ENCODE results near the gene GPX3.

The GPX3 gene

DNA sequence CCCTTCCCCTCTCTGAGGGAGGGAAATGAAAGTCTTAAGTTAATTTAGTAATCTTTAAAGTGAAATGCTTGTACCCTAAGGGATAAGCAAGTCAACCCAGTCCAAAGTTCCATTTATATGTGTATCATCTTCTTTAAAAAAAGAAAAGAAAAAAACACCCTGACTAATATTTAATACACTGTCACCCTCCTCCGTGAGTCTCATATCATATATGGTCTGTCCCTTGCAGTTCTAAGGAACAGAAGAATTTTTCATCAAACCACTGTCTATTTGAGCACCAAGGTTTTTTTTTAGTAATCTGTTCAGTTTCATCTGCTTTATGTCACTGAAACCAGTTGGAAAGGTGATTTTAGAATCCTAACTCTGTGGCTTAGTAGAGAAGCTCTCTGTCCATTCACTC is 45.2 kb downstream of the GPX3 start:
- no peak for DNase-seq (ENCODE audit: low read depth)
- no peak overlapping the region for H3K4me3 ChIP-seq (ENCODE audit: low read depth, low read length)
- TF ChIP-seq, protein P1, sequence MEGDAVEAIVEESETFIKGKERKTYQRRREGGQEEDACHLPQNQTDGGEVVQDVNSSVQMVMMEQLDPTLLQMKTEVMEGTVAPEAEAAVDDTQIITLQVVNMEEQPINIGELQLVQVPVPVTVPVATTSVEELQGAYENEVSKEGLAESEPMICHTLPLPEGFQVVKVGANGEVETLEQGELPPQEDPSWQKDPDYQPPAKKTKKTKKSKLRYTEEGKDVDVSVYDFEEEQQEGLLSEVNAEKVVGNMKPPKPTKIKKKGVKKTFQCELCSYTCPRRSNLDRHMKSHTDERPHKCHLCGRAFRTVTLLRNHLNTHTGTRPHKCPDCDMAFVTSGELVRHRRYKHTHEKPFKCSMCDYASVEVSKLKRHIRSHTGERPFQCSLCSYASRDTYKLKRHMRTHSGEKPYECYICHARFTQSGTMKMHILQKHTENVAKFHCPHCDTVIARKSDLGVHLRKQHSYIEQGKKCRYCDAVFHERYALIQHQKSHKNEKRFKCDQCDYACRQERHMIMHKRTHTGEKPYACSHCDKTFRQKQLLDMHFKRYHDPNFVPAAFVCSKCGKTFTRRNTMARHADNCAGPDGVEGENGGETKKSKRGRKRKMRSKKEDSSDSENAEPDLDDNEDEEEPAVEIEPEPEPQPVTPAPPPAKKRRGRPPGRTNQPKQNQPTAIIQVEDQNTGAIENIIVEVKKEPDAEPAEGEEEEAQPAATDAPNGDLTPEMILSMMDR (IDR thresholded peaks at IDR 0.05; ENCODE audit: low read depth, low read length, missing control alignments) = no peak
- in situ Hi-C loops (cut with HindIII; ENCODE audit: low sequenced_read_pairs) = no loop called here

DNA sequence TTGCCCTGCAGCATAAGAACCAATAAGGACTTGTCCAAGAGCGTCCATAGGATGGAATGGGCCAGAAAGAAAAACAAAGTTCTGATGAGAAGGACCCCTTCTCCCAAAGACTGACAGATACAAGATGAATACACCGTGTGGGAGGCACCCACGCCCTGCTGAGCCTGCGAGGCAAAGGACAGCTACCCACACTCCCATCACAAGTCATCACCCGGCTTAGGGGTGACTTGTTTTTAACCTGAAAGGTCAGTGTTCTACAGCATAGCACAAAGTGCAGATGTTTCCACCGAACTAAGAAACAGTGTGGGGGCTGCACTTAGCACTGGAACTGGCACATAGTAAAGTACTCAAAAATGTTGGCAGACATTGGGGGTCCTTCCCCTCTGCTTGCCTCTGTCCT is 46.5 kb downstream of the GPX3 start:
- TF ChIP-seq, protein P1 (IDR thresholded peaks at IDR 0.05; ENCODE audit: low read depth, low read length, missing control alignments) = no peak
- in situ Hi-C loops (cut with HindIII; ENCODE audit: low sequenced_read_pairs) = no loop called here
- no peak for DNase-seq (ENCODE audit: low read depth)
- no peak overlapping the region for H3K4me3 ChIP-seq (ENCODE audit: low read depth, low read length)

GRCh38 chr5:151067632-151068432 is 47.4 kb downstream of the GPX3 start:
- no peak for DNase-seq (ENCODE audit: low read depth)
- in situ Hi-C loops (cut with HindIII; ENCODE audit: low sequenced_read_pairs) = no loop called here
- H3K4me3 ChIP-seq (ENCODE audit: low read depth, low read length) = no peak overlapping the region
- TF ChIP-seq, protein P1 (IDR thresholded peaks at IDR 0.05; ENCODE audit: low read depth, low read length, missing control alignments) = no peak

DNA sequence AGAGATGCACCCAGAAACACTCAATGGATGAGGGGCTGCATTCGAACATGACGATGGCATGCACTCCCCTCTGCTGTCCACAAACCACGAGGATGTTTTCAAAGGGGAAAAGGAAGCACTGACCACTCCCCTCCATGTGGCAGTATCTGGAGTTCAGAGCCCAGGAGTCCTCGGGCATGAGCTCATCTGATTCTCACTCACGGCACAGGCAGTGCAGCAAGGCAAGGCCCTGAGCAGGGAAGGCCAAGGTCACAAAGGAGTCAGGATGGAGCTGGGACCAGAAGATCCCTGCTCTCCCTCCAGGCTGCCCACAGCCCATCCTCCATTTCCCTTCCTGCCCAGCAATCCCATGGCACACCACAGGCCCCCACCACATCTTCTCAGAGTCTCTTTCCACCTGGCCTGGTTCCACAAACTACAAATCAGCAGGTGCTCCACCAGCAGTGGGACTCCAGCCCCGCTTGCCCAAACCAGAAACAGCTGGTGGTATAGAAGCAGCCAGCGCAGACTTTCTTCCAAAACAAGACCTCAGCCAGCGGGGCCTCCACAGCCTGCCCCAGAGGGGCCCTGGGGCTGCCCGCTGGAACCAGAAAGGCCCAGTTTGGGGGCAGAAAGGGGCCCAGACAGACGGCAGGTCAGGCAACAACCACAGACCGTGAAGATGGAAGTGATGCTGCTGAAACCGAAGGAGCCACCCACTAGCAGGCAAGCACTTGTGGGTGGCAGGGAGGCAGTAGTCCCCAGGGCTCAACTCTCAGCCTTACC is 48.2 kb downstream of the GPX3 start:
- DNase-seq (ENCODE audit: low read depth) = no peak
- TF ChIP-seq, protein P1 (IDR thresholded peaks at IDR 0.05; ENCODE audit: low read depth, low read length, missing control alignments) = no peak
- in situ Hi-C loops (cut with HindIII; ENCODE audit: low sequenced_read_pairs) = no loop called here
- no peak overlapping the region for H3K4me3 ChIP-seq (ENCODE audit: low read depth, low read length)

DNA sequence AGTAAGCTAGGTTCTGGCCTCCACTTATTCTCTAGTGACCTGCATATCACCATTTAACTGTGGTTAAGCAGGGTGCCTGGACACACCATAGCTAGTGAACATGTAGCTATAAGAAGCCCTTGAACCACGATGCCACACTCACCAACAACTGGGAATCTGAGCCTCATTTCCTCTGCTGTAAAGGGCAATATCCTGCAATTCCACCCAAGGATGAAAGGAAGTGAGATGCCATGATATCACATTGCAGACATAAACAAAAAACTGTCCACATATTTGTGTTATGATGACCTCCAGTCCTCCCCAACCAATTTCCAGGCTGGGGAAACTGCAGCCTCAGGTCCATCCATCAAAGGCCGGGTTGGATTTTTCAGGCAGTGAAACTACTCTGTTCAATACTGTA is 50.1 kb downstream of the GPX3 start:
- no peak overlapping the region for H3K4me3 ChIP-seq (ENCODE audit: low read depth, low read length)
- in situ Hi-C loops (cut with HindIII; ENCODE audit: low sequenced_read_pairs) = no loop called here
- TF ChIP-seq, protein P1 (IDR thresholded peaks at IDR 0.05; ENCODE audit: low read depth, low read length, missing control alignments) = no peak
- no peak for DNase-seq (ENCODE audit: low read depth)

GRCh38 chr5:151071021-151071420 is 50.6 kb downstream of the GPX3 start:
- TF ChIP-seq, protein P1 (IDR thresholded peaks at IDR 0.05; ENCODE audit: low read depth, low read length, missing control alignments) = no peak
- DNase-seq (ENCODE audit: low read depth) = no peak
- in situ Hi-C loops (cut with HindIII; ENCODE audit: low sequenced_read_pairs) = no loop called here
- H3K4me3 ChIP-seq (ENCODE audit: low read depth, low read length) = no peak overlapping the region

Data from astrocyte of the cerebellum (primary cell).